AG10803 (cell line): ENCODE data around the gene RBCK1.

Source experiments
- DNase-seq: peaks from one replicate; pipeline ENCODE4 v3.0.0; 2010; ENCODE audit warnings: low read depth
- H3K4me3 ChIP-seq: 2 replicates; pipeline ENCODE4 v1.5.1; 2011; ENCODE audit warnings: mild to moderate bottlenecking, low read length, control low read depth
- TF ChIP-seq, protein P1 (sequence below): conservative IDR thresholded peaks from 2 replicates; pipeline ENCODE4 v1.5.1; 2011; ENCODE audit warnings: mild to moderate bottlenecking, low read length, control low read depth, inconsistent platforms

The RBCK1 gene

GRCh38 chr20:460707-461106 lies 52.6 kb downstream of the RBCK1 start:
- peak overlapping the region; percentile 85 for H3K4me3 ChIP-seq
- peak; percentile 48 for DNase-seq
- TF ChIP-seq, protein P1, sequence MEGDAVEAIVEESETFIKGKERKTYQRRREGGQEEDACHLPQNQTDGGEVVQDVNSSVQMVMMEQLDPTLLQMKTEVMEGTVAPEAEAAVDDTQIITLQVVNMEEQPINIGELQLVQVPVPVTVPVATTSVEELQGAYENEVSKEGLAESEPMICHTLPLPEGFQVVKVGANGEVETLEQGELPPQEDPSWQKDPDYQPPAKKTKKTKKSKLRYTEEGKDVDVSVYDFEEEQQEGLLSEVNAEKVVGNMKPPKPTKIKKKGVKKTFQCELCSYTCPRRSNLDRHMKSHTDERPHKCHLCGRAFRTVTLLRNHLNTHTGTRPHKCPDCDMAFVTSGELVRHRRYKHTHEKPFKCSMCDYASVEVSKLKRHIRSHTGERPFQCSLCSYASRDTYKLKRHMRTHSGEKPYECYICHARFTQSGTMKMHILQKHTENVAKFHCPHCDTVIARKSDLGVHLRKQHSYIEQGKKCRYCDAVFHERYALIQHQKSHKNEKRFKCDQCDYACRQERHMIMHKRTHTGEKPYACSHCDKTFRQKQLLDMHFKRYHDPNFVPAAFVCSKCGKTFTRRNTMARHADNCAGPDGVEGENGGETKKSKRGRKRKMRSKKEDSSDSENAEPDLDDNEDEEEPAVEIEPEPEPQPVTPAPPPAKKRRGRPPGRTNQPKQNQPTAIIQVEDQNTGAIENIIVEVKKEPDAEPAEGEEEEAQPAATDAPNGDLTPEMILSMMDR: no peak

- DNase-seq: peak; percentile 56
- TF ChIP-seq, protein P1: no peak
- H3K4me3 ChIP-seq: peak overlapping the region; percentile 85
These were observed 53.4 kb downstream of the RBCK1 start for GRCh38 chr20:461254-462198.

GRCh38 chr20:462199-462991 lies 54.3 kb downstream of the RBCK1 start, which contains the start of gene TBC1D20:
Gene TBC1D20, minus strand, starts transcription at chr20:462533. Its CDS starts 128 bp downstream, at chr20:462405.
- H3K4me3 ChIP-seq: peak within 1 kb of the TSS; percentile 85
- DNase-seq: peak; percentile 81
- TF ChIP-seq, protein P1: peak; percentile 45

GRCh38 chr20:467755-468154 lies 59.7 kb downstream of the RBCK1 start:
- H3K4me3 ChIP-seq: no peak overlapping the region
- DNase-seq: no peak
- TF ChIP-seq, protein P1: no peak

DNA sequence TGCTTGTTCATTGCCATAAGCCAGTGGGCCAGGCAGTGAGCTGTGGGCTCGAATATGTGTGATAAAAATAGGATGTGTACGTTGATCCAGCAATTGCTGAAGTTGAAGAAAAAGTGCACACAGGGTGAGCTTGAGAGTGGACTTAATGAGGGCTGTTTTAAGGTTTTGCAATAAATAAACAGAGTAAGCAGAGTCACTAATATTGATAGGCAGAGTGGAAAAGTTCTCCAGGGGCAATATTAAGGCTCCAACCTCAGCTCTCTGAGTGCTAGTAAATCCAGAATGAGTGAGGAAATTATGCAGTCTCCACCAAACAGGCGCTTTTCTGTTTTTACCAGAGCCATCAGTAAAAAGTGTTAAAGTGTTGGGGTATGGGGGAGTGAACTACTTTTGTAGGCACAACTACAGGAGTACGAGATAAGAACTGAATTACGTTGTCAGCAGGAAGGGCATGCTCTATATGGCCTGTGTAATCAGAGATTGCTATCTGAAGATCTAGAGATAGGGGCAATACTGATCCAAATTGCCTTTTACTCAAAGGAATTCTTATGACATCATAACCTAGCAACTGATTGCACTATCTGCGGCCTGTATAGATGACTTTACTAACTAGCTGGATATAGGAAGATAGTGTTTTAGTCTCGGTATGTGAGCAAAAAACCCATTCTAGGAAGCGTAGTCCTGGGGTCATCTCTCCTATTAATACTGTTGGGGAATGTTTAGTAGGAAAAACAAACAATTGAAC lies 61.8 kb downstream of the RBCK1 start:
- no peak overlapping the region for H3K4me3 ChIP-seq
- no peak for DNase-seq
- TF ChIP-seq, protein P1: no peak

DNA sequence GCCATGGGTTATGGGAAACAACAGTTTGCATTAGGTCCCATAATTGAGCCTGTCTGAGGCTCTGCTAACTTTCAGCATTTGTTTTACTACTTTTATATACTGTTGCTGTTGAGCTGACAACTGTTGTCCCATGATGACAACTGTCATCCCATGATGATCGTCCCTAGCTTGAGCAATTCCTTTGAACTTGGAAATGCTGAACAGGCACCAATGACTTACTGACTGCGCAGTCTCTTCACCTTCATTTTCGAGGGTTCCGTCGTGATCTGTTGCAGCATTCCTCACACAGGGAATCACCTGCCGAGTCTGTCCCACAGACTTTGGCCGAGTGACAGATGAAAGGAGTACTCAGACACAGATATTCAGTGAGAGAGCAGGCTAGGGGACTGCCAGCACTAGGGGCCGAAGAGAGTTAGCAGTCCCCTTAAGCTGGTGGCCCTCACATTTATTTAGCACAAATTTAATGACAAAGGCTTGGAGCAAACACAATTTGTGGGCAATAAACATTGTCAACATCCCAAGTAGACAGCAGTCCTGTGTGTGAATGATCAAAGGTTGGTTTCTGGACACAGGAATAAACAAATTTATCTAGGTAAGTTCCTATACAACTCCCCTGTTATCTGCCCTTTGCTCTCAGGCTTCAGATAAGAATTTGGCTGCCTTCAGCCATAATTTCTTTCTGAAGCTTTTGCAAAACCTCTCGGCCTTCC lies 64.2 kb downstream of the RBCK1 start:
- DNase-seq: no peak
- TF ChIP-seq, protein P1: no peak
- no peak overlapping the region for H3K4me3 ChIP-seq
